Smooth muscle cell (in vitro differentiated cells): ENCODE measurements around the gene HEPACAM. TPM values are rescaled to one million over a fixed set of nuclear protein-coding genes. Genes with fewer than 3 reads are reported as not detected.

ENCODE experiments used
- DNase-seq: peaks from one replicate; lab custom pipeline; 2025; ENCODE audit not compliant: unreplicated experiment; lab: John Stamatoyannopoulos, UW
- H2AFZ ChIP-seq: fragments of 200-600 bp; sonication (generic); 2 replicates; pipeline ENCODE4 v1.6.0; 2016; ENCODE audit warnings: antibody characterized with exemption, low read depth, mild to moderate bottlenecking
- H3F3A ChIP-seq: fragments of 200-600 bp; sonication (generic); 2 replicates; pipeline ENCODE4 v1.6.0; 2017; ENCODE audit warnings: antibody characterized with exemption, low read depth
- H3K27ac ChIP-seq: fragments of 200-600 bp; sonication (generic); 2 replicates; pipeline ENCODE4 v1.5.1; 2016; ENCODE audit warnings: low read depth, mild to moderate bottlenecking
- H3K27me3 ChIP-seq: fragments of 200-600 bp; sonication (generic); 2 replicates; pipeline ENCODE4 v1.6.1; 2016; ENCODE audit warnings: low read depth, mild to moderate bottlenecking
- H3K36me3 ChIP-seq: fragments of 200-600 bp; sonication (generic); 2 replicates; pipeline ENCODE4 v1.5.1; 2016; ENCODE audit warnings: low read depth
- H3K4me1 ChIP-seq: fragments of 200-600 bp; sonication (generic); 2 replicates; pipeline ENCODE4 v1.5.1; 2016; ENCODE audit warnings: low read depth
- H3K4me2 ChIP-seq: fragments of 200-600 bp; sonication (generic); 2 replicates; pipeline ENCODE4 v1.6.0; 2016; ENCODE audit warnings: mild to moderate bottlenecking
- H3K4me3 ChIP-seq: fragments of 200-600 bp; sonication (generic); 2 replicates; pipeline ENCODE4 v1.5.1; 2016; ENCODE audit warnings: mild to moderate bottlenecking
- H3K79me2 ChIP-seq: fragments of 200-600 bp; sonication (generic); 2 replicates; pipeline ENCODE4 v1.6.0; 2016; ENCODE audit warnings: low read depth, mild to moderate bottlenecking
- H3K9ac ChIP-seq: fragments of 200-600 bp; sonication (generic); 2 replicates; pipeline ENCODE4 v1.6.0; 2016; ENCODE audit warnings: low read depth
- H3K9me3 ChIP-seq: fragments of 200-600 bp; sonication (generic); replicated peaks from 2 replicates; pipeline ENCODE4 v1.5.1; 2016; ENCODE audit warnings: low read depth
- H4K20me1 ChIP-seq: fragments of 200-600 bp; sonication (generic); 2 replicates; pipeline ENCODE4 v1.6.0; 2016; ENCODE audit warnings: low read depth
- CTCF ChIP-seq: fragments of 200-600 bp; sonication (generic); IDR thresholded peaks from 2 replicates; pipeline ENCODE4 v1.5.1; 2017; ENCODE audit warnings: borderline replicate concordance, mild to moderate bottlenecking, antibody characterized with exemption; ENCODE audit not compliant: insufficient read depth, poor library complexity, severe bottlenecking
- WGBS: methylation state at CpG from one replicate; pipeline ENCODE4 v1.1.7; 2016; ENCODE audit warnings: low lambda C conversion rate; 5-methylcytosine and 5-hydroxymethylcytosine counted together
- polyA plus RNA-seq: library from polyadenylated mRNA; unstranded; fragments of >200 nt; fragmentation: Nextera tagmentation; extraction: Ambion mirVana; gene quantifications from 2 replicates; pipeline ENCODE4 v1.2.1, GENCODE V29; 2016
- total RNA-seq: library from RNA; depleted of rRNA; stranded (reverse); fragments of >200 nt; gene quantifications from 2 replicates; pipeline ENCODE4 v1.2.3, GENCODE V29; 2014

HEPACAM gene
- total and polyA plus RNA-seq, 2 experiments from 2014 or later = not detected

GRCh38 chr11:124875401-124875800 lies 60.4 kb downstream of the HEPACAM start:
- H3K4me1 ChIP-seq = no peaks in the 10 kb centered on the region
- peak overlapping the region; percentile 67 for H2AFZ ChIP-seq
- H4K20me1 ChIP-seq = no peaks in the 10 kb centered on the region
- peaks cover 56% of the 10 kb centered on the region for H3K27me3 ChIP-seq
- no peak overlapping the region for H3K9ac ChIP-seq
- no peak for DNase-seq
- H3F3A ChIP-seq = no peaks in the 10 kb centered on the region
- no peaks in the 10 kb centered on the region for H3K36me3 ChIP-seq
- peak overlapping the region; percentile 59 for H3K4me3 ChIP-seq
- peak overlapping the region; percentile 81 for H3K4me2 ChIP-seq
- no peaks in the 10 kb centered on the region for H3K9me3 ChIP-seq
- TF ChIP-seq CTCF = no peak
- no peaks in the 10 kb centered on the region for H3K79me2 ChIP-seq
- no peak overlapping the region for H3K27ac ChIP-seq
- WGBS = 61% methylated on average over 3 of the region's 3 CpGs

GRCh38 chr11:124874571-124875255 lies 61.1 kb downstream of the HEPACAM start:
- no peaks in the 10 kb centered on the region for H3K4me1 ChIP-seq
- H3K36me3 ChIP-seq = no peaks in the 10 kb centered on the region
- H3K79me2 ChIP-seq = no peaks in the 10 kb centered on the region
- no peak for DNase-seq
- no peak overlapping the region for H3K9ac ChIP-seq
- peaks cover 63% of the 10 kb centered on the region for H3K27me3 ChIP-seq
- WGBS = 92% methylated on average over 7 of the region's 7 CpGs
- H3F3A ChIP-seq = no peaks in the 10 kb centered on the region
- no peak for TF ChIP-seq CTCF
- no peak overlapping the region for H3K4me3 ChIP-seq
- no peak overlapping the region for H3K27ac ChIP-seq
- no peak overlapping the region for H3K4me2 ChIP-seq
- no peaks in the 10 kb centered on the region for H3K9me3 ChIP-seq
- no peaks in the 10 kb centered on the region for H4K20me1 ChIP-seq
- H2AFZ ChIP-seq = no peak overlapping the region

GRCh38 chr11:124873951-124874350 lies 61.9 kb downstream of the HEPACAM start:
- Histone ChIP-seq H3K4me2 (no peak overlapping the region), H3K79me2 (no peaks in the 10 kb centered on the region), H3K36me3 (no peaks in the 10 kb centered on the region), H3K9ac (no peak overlapping the region), H2AFZ (no peak overlapping the region), H3F3A (no peaks in the 10 kb centered on the region), H3K4me3 (no peak overlapping the region), H3K27me3 (peaks cover 70% of the 10 kb centered on the region), H3K4me1 (no peaks in the 10 kb centered on the region), H4K20me1 (no peaks in the 10 kb centered on the region), H3K9me3 (no peaks in the 10 kb centered on the region), H3K27ac (no peak overlapping the region)
- 83% methylated on average over 8 of the region's 8 CpGs for WGBS
- no peak for TF ChIP-seq CTCF
- DNase-seq = no peak

GRCh38 chr11:124872741-124873140 lies 63.1 kb downstream of the HEPACAM start:
- DNase-seq = no peak
- Histone ChIP-seq H3K27ac (no peak overlapping the region), H3K27me3 (peaks cover 82% of the 10 kb centered on the region), H3K9me3 (no peaks in the 10 kb centered on the region), H3K4me1 (no peaks in the 10 kb centered on the region), H3F3A (no peaks in the 10 kb centered on the region), H3K79me2 (no peaks in the 10 kb centered on the region), H2AFZ (no peak overlapping the region), H3K36me3 (no peaks in the 10 kb centered on the region), H3K9ac (no peak overlapping the region), H3K4me3 (no peak overlapping the region), H3K4me2 (no peak overlapping the region), H4K20me1 (no peaks in the 10 kb centered on the region)
- WGBS = 38% methylated on average over 9 of the region's 9 CpGs
- no peak for TF ChIP-seq CTCF
